Ishikawa (cell line): Measurements from ENCODE around the gene DKK3.

Source experiments
- CEBPB ChIP-seq: IDR thresholded peaks from 2 replicates; pipeline ENCODE4 v1.6.1; 2012
- CREB1 ChIP-seq: IDR thresholded peaks from 2 replicates; pipeline ENCODE4 v1.6.1; 2012; ENCODE audit warnings: low read depth
- EGR1 ChIP-seq: IDR thresholded peaks from 2 replicates; pipeline ENCODE4 v1.6.1; 2012
- EP300 ChIP-seq: IDR thresholded peaks from 2 replicates; pipeline ENCODE4 v1.6.1; 2012; ENCODE audit warnings: borderline replicate concordance
- FOXM1 ChIP-seq: IDR thresholded peaks from 2 replicates; pipeline ENCODE4 v1.6.1; 2012; ENCODE audit warnings: low read depth, borderline replicate concordance
- NFIC ChIP-seq: IDR thresholded peaks from 2 replicates; pipeline ENCODE4 v1.6.1; 2012
- RAD21 ChIP-seq: IDR thresholded peaks from 2 replicates; pipeline ENCODE4 v1.6.1; 2012; ENCODE audit warnings: low read depth
- TAF1 ChIP-seq: IDR thresholded peaks from 2 replicates; pipeline ENCODE4 v1.6.1; 2012; ENCODE audit warnings: low read depth, mild to moderate bottlenecking
- TCF12 ChIP-seq: IDR thresholded peaks from 2 replicates; pipeline ENCODE4 v1.6.1; 2012; ENCODE audit warnings: low read depth
- TEAD4 ChIP-seq: IDR thresholded peaks from 2 replicates; pipeline ENCODE4 v1.6.1; 2012
- YY1 ChIP-seq: IDR thresholded peaks from 2 replicates; pipeline ENCODE4 v1.6.1; 2012; ENCODE audit warnings: low read depth
- ZBTB7A ChIP-seq: IDR thresholded peaks from 2 replicates; pipeline ENCODE4 v1.6.1; 2012; ENCODE audit warnings: low read depth
- TF ChIP-seq, protein P1 (sequence below): IDR thresholded peaks from 2 replicates; pipeline ENCODE4 v1.6.1; 2012; ENCODE audit warnings: low read depth, mild to moderate bottlenecking
- TF ChIP-seq, protein P2 (sequence below): IDR thresholded peaks from 2 replicates; pipeline ENCODE4 v1.6.1; 2012
- TF ChIP-seq, protein P3 (sequence below): IDR thresholded peaks from 2 replicates; pipeline ENCODE4 v1.6.1; 2012

Gene DKK3

DNA sequence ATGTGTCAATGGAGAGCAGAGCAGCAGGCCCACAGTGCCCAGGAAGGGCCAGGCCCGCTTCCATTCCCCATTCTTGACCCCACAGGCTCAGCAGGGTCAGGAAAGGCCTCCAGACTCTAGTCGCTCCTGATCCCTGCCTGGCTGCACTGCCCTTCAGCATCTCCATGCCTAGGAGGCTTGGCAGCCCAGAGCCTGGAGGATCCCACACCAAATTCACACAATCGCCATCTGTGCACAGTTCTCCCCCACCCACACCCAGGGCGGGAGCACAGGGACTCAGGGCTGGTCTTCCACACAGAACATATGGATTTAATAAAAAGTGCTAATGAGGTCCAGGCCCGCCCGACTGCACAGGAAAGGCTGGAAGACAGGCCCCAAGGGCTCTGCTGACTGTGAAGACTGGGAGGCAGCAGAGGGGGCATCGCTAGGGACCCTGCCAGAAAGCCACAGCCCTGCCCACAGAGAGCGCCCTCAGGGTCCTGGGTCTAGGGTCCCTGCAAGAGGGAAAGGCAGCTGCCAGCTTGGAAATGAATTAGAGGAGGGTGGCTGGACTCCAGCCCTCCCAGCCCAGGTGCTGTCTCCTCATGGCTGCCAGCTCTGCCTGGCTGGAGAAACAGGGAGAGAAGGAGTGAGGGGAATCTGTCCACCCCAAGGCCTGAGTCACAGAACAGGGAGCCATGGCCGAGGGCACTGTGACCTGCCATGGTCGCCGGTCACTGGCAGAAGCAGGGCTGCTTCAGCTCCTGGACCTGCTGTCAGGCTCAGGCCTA is 39.7 kb downstream of the DKK3 start:
- no peak for TF ChIP-seq CEBPB
- TF ChIP-seq TEAD4: no peak
- TF ChIP-seq, protein P1, sequence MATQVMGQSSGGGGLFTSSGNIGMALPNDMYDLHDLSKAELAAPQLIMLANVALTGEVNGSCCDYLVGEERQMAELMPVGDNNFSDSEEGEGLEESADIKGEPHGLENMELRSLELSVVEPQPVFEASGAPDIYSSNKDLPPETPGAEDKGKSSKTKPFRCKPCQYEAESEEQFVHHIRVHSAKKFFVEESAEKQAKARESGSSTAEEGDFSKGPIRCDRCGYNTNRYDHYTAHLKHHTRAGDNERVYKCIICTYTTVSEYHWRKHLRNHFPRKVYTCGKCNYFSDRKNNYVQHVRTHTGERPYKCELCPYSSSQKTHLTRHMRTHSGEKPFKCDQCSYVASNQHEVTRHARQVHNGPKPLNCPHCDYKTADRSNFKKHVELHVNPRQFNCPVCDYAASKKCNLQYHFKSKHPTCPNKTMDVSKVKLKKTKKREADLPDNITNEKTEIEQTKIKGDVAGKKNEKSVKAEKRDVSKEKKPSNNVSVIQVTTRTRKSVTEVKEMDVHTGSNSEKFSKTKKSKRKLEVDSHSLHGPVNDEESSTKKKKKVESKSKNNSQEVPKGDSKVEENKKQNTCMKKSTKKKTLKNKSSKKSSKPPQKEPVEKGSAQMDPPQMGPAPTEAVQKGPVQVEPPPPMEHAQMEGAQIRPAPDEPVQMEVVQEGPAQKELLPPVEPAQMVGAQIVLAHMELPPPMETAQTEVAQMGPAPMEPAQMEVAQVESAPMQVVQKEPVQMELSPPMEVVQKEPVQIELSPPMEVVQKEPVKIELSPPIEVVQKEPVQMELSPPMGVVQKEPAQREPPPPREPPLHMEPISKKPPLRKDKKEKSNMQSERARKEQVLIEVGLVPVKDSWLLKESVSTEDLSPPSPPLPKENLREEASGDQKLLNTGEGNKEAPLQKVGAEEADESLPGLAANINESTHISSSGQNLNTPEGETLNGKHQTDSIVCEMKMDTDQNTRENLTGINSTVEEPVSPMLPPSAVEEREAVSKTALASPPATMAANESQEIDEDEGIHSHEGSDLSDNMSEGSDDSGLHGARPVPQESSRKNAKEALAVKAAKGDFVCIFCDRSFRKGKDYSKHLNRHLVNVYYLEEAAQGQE: no peak
- no peak for TF ChIP-seq RAD21
- no peak for TF ChIP-seq YY1
- TF ChIP-seq, protein P2, sequence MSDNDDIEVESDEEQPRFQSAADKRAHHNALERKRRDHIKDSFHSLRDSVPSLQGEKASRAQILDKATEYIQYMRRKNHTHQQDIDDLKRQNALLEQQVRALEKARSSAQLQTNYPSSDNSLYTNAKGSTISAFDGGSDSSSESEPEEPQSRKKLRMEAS: no peak
- no peak for TF ChIP-seq ZBTB7A
- no peak for TF ChIP-seq EP300
- TF ChIP-seq, protein P3, sequence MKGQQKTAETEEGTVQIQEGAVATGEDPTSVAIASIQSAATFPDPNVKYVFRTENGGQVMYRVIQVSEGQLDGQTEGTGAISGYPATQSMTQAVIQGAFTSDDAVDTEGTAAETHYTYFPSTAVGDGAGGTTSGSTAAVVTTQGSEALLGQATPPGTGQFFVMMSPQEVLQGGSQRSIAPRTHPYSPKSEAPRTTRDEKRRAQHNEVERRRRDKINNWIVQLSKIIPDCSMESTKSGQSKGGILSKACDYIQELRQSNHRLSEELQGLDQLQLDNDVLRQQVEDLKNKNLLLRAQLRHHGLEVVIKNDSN: no peak
- no peak for TF ChIP-seq FOXM1
- no peak for TF ChIP-seq EGR1
- TF ChIP-seq CREB1: no peak
- TF ChIP-seq NFIC: no peak
- TF ChIP-seq TAF1: no peak
- no peak for TF ChIP-seq TCF12

DNA sequence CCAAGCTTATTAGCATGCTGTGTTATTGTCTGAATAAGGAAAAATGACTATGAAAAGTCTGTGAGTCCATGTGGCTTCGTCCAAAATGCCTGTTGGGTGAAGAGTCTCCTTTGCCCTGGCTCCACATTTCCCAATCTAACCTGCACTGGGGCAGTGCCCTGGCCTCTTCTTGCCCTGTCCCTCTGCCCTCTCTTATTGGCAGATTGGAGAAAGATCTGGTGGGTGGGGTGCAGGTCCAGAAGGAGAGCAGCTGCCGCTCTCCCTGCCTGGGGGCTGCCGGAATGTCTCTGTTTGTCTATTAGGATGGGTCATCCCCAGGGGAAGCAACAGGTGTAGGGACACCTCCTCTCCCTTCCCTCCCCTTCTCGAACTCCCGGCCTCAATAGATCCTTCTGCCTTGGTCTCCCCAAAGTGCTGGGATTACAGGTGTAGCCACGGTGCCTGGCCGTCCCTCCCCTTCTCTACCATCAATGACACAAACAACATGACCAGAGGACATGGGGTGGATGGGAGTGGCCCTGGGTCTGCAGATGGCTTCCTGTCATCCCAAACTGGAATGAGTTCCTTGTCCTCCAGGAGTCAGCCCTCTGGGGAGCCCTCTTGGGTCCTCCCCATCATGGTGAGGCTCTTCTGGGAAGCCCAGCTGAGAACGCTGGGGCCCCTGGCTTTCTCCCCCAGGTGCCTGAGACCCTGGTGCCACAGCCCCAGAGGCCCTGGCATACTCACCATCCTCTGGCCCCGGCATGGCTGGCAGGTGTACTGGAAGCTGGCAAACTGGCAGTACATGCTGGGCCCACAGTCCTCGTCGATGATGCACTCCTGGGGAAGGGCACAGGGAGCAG is 40.5 kb downstream of the DKK3 start:
- TF ChIP-seq ZBTB7A: no peak

DNA sequence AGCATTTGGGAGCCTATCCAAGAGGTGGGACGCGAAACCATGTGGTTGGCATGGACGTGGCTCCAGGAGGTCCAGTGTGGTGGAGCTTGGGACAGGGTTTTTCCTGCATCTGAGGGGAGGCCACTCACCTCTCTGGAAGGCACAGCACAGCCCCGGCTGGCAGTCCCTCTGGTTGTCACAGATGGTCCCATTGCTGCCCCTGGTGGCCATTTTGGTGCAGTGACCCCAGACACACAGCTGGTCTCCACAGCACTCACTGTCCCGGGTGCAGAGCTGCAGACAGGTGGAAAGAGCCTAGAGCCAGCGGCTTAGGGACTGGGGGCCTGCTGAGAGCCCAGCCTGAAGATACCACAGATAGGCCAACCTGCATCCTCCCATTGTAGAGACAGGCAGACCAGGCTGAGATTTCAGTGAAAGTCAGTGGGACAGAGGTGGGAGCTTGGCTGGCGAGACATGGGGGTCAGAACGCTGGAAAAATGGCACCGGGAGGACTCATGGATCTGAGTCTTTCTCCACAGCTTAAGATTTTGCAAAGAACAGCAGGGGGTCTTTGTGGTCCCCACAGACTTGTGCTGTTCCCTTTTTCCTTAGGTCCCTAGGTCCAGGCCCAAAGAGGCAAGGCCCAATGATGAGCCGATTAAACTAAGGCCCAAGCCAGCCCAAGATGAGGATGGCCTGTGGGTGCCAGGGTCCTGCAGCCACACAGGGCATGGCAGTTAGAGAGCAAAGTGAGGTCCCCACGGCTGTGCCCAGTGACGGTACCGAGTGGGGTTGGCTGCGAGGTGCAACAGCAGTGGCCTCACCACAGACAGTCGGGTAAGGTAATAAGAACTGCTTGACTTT is 41.4 kb downstream of the DKK3 start:
- TF ChIP-seq RAD21 (peak; percentile 75), NFIC (no peak)

DNA sequence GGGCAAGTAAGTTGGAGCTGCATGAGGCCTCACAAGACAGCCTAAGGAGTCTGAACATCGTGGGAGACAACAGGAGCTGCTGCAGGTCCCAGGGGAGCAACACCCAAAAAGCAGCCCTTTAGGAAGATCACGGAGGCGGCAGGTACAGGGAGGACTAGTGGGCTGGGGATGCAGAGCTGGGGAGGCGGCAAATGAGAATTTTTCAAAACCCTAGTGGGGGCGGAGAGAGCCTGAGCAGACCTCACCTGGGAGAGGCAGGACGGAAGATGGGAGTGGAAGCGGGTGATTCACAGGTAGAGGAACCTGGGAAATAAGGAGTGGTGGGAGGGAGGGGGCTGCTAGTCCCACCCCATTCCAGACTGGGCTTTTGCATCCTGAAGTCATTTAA is 42.1 kb downstream of the DKK3 start:
- TF ChIP-seq EP300 (no peak), CEBPB (no peak), TCF12 (no peak), NFIC (no peak), RAD21 (no peak), ZBTB7A (no peak), EGR1 (no peak)
- TF ChIP-seq, protein P1: no peak
- TF ChIP-seq, protein P2: no peak

DNA sequence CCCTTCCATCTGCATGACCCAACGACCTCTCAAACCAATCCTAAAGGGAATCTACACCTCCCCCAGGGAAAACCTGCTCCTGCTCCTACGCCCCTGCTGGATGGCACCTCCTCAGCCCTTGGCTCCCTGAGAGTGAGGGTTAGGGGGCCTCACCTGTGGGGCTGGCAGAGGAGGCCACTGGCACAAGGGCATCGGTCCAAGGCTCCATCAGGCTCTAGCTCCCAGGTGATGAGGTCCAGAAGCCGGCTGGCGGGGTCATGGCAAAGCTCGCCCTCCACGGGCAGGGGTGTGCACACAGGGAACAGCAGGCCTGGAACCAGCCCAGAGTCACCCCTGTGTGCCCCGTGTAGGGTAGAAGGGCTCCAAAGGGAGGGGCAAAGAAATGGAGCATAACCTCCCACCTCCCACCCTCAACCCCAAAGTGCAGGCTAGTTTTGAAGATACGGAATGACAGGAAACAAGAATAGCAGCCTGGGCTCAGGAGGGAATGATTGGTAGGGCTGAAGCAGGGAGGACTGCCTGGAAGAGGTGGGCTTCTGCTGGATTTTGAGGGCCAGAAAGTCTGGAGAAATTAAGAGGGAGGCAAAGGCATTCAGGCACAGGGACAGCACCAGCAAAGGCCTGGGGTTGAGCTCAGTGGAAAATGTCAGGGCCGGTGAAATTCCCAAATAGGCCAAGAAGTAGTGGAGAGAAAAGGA is 42.6 kb downstream of the DKK3 start:
- no peak for TF ChIP-seq TEAD4
- TF ChIP-seq ZBTB7A: no peak
- TF ChIP-seq CEBPB: no peak
- TF ChIP-seq, protein P2: no peak
- no peak for TF ChIP-seq TAF1
- TF ChIP-seq, protein P1: no peak
- TF ChIP-seq TCF12: no peak
- TF ChIP-seq NFIC: no peak
- no peak for TF ChIP-seq YY1
- no peak for TF ChIP-seq EGR1
- no peak for TF ChIP-seq RAD21
- TF ChIP-seq FOXM1: no peak
- no peak for TF ChIP-seq CREB1
- TF ChIP-seq, protein P3: no peak
- TF ChIP-seq EP300: no peak
